PFSK-1 (cell line): Measurements from ENCODE around the gene PPM1J.

Experiments used
- FOXP2 ChIP-seq: optimal IDR thresholded peaks from 2 replicates; pipeline ENCODE3; 2011; ENCODE audit warnings: borderline replicate concordance, control low read depth, inconsistent platforms; ENCODE audit not compliant: insufficient read depth; ENCODE audit errors: extremely low read length, extremely low read depth
- POLR2AphosphoS5 ChIP-seq: IDR thresholded peaks from 2 replicates; pipeline ENCODE4 v1.6.1; 2012; ENCODE audit warnings: low read depth, mild to moderate bottlenecking, control low read depth, low read length, moderate library complexity
- REST ChIP-seq, 2 experiments: IDR thresholded peaks; 2 replicates each; pipeline versions ENCODE4 v1.6.1 to v1.8.0; 2011 to 2012; ENCODE audit warnings: low read depth in 2 of 2, low read length in 2 of 2, control low read depth in 1 of 2, inconsistent platforms in 1 of 2, mild to moderate bottlenecking in 1 of 2, moderate library complexity in 1 of 2; ENCODE audit not compliant: insufficient read depth in 1 of 2
- SIN3A ChIP-seq: IDR thresholded peaks from 2 replicates; pipeline ENCODE4 v1.6.1; 2012; ENCODE audit warnings: mild to moderate bottlenecking, low read length, moderate library complexity, borderline replicate concordance; ENCODE audit not compliant: insufficient read depth
- TAF1 ChIP-seq: IDR thresholded peaks from 2 replicates; pipeline ENCODE4 v1.6.1; 2012; ENCODE audit warnings: low read length, control low read depth, borderline replicate concordance; ENCODE audit not compliant: insufficient read depth

The PPM1J gene

GRCh38 chr1:112754116-112754628, 39.0 kb upstream of the PPM1J start:
- TF ChIP-seq SIN3A (no peak), FOXP2 (no peak), POLR2AphosphoS5 (no peak), REST (IDR thresholded peaks at IDR 0.05; ENCODE audit: insufficient read depth in 1 of 2, low read depth in 2 of 2, low read length in 2 of 2) (no peak), TAF1 (no peak)

- TF ChIP-seq TAF1, result no peak
- TF ChIP-seq POLR2AphosphoS5, result no peak
- no peak for TF ChIP-seq FOXP2
- no peak for TF ChIP-seq SIN3A
- TF ChIP-seq REST (IDR thresholded peaks at IDR 0.05; ENCODE audit: insufficient read depth in 1 of 2, low read depth in 2 of 2, low read length in 2 of 2), result no peak
Observed at GRCh38 chr1:112748396-112748795, 33.3 kb upstream of the PPM1J start.

- no peak for TF ChIP-seq TAF1
- no peak for TF ChIP-seq REST (IDR thresholded peaks at IDR 0.05; ENCODE audit: insufficient read depth in 1 of 2, low read depth in 2 of 2, low read length in 2 of 2)
- TF ChIP-seq POLR2AphosphoS5, result no peak
- no peak for TF ChIP-seq SIN3A
- TF ChIP-seq FOXP2, result no peak
Observed at GRCh38 chr1:112744009-112744578, 29.0 kb upstream of the PPM1J start.

- no peak for TF ChIP-seq TAF1
- TF ChIP-seq FOXP2, result no peak
- no peak for TF ChIP-seq SIN3A
- TF ChIP-seq REST (IDR thresholded peaks at IDR 0.05; ENCODE audit: insufficient read depth in 1 of 2, low read depth in 2 of 2, low read length in 2 of 2), result no peak
- TF ChIP-seq POLR2AphosphoS5, result no peak
Observed at GRCh38 chr1:112743174-112744008, 28.3 kb upstream of the PPM1J start.
